GM21619 (cell line): ENCODE data around the gene LDB2.

Experiments
- ATAC-seq: cut with Tn5 transposase; IDR thresholded peaks from one replicate; pipeline ENCODE4 v1.9.1; 2021; ENCODE audit not compliant: unreplicated experiment

Gene LDB2

GRCh38 chr4:16760617-16761363 lies 137.7 kb downstream of the LDB2 start:
- no peak for ATAC-seq

GRCh38 chr4:16759931-16760582 lies 138.4 kb downstream of the LDB2 start:
- ATAC-seq = no peak

DNA sequence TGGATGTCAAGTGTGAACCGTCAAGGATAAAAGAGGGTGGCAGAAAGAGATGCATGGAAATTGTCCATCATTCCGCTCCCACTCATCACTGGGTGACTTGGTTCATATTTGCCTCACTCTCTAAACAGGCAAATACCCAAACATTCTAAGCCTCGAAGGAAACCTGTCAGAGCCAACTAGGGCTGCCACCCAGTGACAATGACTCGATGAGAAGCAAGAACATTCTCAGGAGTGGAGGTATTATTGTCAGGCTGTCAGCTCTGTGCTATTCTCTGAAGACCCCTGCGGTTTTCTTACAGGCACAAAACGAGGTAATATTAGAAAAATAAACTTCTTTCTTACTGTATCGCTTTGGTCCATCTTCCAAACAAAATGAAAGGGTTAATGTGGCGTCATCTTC lies 139.6 kb downstream of the LDB2 start:
- no peak for ATAC-seq

DNA sequence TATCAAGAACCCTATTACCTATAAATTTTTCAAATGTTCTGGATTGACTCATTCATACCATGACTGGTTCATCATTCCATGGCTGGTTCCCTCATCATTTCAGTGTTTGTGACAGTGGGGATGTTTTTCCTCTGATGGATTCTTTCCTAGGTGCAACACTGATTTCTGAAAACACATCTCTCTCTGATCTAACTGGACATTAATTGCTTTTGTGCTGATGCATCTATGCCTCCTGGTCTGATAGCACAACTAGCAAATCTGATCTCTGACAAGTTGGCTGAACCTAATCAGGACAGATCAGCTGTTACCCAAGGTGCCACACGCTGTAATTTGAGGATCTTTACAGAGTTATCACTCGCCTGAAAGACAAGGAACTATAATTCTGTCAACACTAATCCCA lies 140.2 kb downstream of the LDB2 start:
- ATAC-seq = no peak

- ATAC-seq = no peak
Observed at GRCh38 chr4:16757080-16757521, 141.3 kb downstream of the LDB2 start.

- ATAC-seq = no peak
Observed at GRCh38 chr4:16754104-16754503, 144.3 kb downstream of the LDB2 start.

GRCh38 chr4:16752150-16752549 lies 146.3 kb downstream of the LDB2 start:
- no peak for ATAC-seq

DNA sequence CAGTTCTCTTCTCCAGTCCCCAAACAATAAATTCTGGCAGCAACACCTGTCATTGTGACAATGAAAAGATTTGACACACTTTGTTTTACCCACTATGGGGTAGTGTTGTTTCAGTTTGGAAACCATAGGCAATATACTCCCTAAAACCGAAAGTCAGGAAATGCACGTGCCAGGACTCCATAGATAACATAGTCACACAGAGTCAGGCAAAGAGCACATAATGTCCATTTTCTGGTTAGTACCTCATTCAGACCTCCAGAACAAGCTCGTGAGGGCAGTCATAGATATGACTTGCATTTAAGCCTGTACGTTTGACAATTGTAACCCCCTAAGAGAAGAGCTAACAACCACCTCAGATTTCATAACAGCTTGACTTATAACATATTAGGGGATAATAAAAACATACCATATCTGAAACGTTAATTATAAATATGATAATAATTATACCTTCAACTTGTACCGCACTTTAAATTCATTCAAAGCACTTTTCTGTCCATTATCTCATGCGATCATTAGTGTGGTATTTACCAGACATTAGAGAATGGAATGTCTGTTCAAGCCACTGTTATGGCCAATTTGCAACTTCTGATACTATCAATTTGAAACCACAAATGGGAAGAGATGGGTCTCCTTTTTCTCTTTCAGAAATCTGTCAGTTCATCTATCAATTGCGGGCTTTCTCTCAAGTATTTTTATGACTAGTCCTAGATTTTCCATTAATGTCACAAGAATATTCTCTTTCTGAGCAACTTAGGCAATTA lies 147.4 kb downstream of the LDB2 start:
- ATAC-seq = no peak

- no peak for ATAC-seq
Observed at GRCh38 chr4:16750216-16750615, 148.2 kb downstream of the LDB2 start.

- ATAC-seq = no peak
Observed at GRCh38 chr4:16745887-16746286, 152.6 kb downstream of the LDB2 start.

GRCh38 chr4:16745009-16745635 lies 153.3 kb downstream of the LDB2 start:
- ATAC-seq = no peak

GRCh38 chr4:16741287-16741686 lies 157.2 kb downstream of the LDB2 start:
- ATAC-seq = no peak

GRCh38 chr4:16739997-16740624 lies 158.3 kb downstream of the LDB2 start:
- no peak for ATAC-seq

DNA sequence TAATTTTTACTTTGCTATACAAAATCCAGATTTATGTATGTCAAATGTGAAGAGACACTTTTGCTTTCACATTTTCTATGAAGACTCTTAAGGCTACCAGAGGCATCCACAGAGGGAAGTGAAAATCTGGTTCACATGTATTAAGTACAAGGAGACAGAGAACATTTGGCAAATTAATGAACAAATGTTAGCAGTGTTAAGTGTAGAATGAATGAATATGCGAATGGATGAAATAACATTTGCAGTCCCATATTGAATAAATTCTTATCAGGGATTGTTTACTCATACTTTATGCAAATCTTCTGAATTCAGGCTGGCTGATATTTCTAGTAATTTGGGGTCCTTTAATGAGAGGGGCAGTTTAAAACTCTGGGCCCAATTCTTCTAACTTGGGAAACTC lies 159.9 kb downstream of the LDB2 start:
- no peak for ATAC-seq

DNA sequence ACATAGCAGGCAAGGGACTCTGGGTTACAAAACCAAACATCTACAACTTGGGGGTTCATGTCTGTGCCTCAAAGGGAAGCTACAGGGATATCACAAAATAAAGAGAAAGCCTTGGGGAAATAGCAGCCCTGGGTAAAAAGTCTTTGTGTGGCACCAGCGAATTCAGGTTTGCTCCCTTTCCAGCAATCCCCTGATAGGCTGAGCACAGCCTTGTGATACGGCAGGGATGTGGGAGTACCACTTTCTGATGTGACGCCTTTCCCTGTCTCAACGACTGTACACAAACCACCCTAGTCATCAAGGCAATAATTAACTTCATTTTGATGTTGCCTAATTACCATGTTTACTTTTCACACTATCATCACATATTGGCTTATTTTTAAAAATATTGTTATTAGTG lies 164.9 kb downstream of the LDB2 start:
- ATAC-seq = no peak

DNA sequence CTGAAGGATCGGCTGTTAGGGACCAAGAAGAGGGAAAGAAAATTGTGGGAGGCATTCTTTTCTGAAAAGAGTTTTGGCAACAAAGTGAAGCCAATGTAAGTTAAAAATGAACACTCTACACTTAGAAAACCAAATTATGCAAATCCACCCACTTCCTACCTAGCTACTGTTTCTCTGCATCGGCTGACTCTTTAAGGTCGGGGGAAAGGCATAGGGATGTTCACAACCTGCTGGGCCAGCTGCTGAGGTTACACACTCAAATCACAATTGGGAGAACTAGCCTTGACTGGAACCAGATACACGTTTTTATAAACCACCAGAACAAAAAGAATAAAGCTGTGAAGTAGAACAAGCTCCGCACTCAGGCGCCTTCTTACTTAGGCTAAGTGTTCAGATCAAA lies 165.7 kb downstream of the LDB2 start:
- no peak for ATAC-seq

- no peak for ATAC-seq
Observed at GRCh38 chr4:16731776-16732380, 166.6 kb downstream of the LDB2 start.

GRCh38 chr4:16730522-16731205 lies 167.8 kb downstream of the LDB2 start:
- no peak for ATAC-seq

DNA sequence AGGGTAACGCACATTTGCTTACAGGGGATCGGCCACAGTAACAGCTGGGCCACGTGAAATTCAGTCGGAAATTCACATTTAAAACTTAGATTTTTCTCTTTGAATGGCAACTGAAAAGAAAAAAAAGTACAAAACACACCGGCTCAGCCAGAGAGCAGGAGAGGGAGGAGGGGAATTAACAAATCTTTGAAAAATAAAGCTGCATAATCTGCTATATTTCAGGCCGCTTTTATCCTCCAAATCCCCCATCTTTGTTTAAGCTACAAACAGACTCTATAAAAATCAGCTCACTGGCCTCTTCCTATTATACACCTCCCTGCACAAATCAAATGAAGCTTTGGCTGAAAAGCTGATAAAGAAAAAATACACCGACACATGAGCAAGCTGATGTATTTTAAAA lies 169.1 kb downstream of the LDB2 start:
- no peak for ATAC-seq

DNA sequence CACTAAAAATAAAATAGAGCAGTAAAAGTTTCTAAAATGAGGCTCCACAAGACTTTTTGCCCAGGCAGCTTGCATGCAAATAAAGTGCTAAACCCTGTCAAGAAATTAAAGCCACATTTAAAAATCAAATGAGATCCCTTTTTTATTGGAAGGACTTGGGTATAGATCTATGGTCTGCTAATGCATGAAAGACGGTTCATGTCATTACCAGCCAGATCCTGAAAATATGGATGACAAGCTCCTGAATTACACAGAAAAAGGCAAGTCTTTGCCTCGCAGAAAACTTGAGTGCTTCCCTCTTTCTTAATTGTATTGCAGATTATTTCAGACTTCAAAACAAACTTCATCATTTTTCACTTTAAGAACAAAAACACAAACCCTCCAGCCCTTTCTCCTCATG lies 169.6 kb downstream of the LDB2 start:
- ATAC-seq = no peak
